GM12864 (cell line): Measurements from ENCODE around the gene SMC5.

ENCODE experiments used
- DNase-seq: peaks from one replicate; pipeline ENCODE4 v3.0.0-alpha.2; 2011; ENCODE audit warnings: low read depth
- H3K4me3 ChIP-seq: 2 replicates; pipeline ENCODE4 v1.5.1; 2011; ENCODE audit warnings: mild to moderate bottlenecking, low read depth, low read length, control low read depth
- TF ChIP-seq, protein P1 (sequence below): IDR thresholded peaks from 2 replicates; pipeline ENCODE4 v1.5.1; 2011; ENCODE audit warnings: low read depth, mild to moderate bottlenecking, moderate library complexity, low read length, control low read depth, inconsistent platforms; ENCODE audit errors: missing control alignments

SMC5 gene

DNA sequence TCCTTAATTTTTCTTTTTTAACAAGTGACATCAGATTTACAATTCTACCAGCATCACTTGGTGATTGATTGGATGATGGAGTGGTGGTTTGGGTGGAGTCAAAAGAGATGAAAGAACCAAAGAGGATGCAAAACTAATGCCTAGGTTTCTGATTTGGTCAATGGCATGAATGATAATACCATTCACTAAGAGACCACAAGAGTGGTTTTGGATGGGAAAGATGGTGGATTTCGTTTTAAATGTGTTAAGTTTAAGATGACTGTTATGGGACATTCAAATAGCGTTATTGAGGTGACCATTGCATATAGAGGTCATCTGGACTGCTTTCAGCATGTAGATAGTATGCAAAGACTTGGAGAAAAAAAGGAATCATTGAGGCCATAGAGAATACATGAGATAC is 3.6 kb downstream of the SMC5 start:
- no peak overlapping the region for H3K4me3 ChIP-seq
- TF ChIP-seq, protein P1, sequence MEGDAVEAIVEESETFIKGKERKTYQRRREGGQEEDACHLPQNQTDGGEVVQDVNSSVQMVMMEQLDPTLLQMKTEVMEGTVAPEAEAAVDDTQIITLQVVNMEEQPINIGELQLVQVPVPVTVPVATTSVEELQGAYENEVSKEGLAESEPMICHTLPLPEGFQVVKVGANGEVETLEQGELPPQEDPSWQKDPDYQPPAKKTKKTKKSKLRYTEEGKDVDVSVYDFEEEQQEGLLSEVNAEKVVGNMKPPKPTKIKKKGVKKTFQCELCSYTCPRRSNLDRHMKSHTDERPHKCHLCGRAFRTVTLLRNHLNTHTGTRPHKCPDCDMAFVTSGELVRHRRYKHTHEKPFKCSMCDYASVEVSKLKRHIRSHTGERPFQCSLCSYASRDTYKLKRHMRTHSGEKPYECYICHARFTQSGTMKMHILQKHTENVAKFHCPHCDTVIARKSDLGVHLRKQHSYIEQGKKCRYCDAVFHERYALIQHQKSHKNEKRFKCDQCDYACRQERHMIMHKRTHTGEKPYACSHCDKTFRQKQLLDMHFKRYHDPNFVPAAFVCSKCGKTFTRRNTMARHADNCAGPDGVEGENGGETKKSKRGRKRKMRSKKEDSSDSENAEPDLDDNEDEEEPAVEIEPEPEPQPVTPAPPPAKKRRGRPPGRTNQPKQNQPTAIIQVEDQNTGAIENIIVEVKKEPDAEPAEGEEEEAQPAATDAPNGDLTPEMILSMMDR: no peak
- DNase-seq: no peak

DNA sequence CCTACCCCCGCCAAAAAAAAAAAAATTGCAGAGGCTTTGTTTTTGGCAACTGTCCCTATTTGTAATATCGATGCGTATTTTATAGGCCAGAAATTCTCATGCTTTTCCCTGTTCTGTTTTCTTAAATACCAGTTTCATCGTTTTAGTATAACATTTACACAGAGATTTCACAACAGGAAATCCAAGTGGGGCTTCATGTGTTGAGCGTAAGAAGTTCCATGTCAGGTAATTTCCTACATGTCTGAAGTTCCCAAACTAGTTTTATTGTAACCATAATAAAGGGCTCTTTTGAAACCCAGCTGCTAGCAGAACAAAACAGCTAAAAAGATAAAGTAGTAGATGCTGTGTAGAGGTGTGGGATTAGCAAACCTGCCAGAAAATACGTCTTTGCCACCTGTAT is 4.2 kb downstream of the SMC5 start:
- DNase-seq: no peak
- no peak overlapping the region for H3K4me3 ChIP-seq
- TF ChIP-seq, protein P1: no peak

DNA sequence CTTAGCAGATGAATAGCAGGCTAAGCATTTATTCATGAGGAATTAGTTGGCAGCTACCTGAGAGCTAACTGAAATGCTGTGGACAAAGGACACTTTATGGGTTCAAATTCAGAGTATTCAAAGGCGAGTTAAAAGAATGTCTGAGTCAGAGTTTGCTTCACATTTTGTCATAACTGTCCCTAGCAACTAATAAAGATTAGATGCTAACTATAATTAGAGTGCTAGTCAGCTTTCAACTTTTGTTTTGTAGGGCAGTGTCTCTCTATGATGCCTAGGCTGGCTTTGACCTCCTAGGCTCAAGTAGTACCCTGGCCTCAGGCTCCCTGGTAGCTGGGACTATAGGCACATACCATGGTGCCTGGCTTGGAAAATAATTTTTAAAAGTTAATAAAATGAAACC is 4.6 kb downstream of the SMC5 start:
- no peak for DNase-seq
- TF ChIP-seq, protein P1: no peak
- no peak overlapping the region for H3K4me3 ChIP-seq

DNA sequence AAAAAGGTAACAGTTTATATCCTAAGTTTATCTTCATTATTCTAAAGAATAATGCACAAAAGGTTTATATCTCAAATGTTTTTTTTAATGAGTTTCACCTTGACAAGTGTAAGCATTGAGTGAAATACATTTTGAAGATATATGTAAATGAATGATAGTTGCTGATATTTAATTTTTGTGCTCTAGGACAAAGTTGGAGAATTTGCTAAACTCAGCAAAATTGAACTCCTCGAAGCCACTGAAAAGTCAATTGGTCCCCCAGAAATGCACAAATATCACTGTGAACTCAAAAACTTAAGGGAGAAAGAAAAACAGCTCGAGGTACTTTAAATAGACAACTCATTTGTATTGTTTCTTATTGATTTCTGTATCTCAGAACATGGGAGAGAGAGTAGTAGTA is 19.5 kb downstream of the SMC5 start:
- no peak overlapping the region for H3K4me3 ChIP-seq
- DNase-seq: no peak
- TF ChIP-seq, protein P1: no peak

DNA sequence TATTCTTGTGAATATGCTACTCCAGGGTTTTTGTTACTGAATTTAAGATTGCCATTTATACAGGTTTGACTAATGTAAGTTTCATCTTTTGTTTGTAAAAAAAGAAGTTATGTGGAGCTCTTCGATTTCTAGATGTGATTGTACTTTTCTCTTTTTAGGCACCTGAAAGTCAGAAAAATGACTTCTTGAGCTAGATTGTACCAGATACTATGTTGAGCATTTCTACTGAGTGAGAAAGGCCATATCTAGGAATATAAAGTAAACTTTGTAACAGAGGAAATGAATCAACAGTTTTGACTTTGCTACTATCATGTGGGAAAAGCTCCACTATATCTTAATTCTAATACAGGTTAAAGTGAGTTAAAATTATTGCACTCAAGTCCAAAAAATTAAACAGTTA is 25.1 kb downstream of the SMC5 start:
- no peak overlapping the region for H3K4me3 ChIP-seq
- no peak for DNase-seq
- TF ChIP-seq, protein P1: no peak

DNA sequence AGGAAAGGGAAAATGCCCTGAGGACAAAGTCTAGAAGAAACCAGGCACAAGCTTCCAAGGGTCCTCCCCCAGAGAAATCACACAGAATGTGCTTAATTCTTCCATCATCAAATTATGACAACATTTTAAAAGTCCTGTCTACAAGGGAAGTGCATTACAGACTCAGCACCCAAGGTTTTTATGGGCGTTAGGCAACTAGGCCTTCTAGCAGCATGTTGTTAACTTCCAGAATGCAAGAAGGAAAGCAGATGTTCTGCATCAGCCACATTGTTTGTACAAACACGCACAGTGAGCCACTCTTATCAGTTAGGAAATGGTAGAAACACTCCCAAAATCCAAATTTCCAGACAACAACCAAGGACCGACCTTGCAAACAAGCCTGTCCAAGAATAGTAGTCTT is 26.5 kb downstream of the SMC5 start:
- TF ChIP-seq, protein P1: no peak
- DNase-seq: no peak
- H3K4me3 ChIP-seq: no peak overlapping the region

DNA sequence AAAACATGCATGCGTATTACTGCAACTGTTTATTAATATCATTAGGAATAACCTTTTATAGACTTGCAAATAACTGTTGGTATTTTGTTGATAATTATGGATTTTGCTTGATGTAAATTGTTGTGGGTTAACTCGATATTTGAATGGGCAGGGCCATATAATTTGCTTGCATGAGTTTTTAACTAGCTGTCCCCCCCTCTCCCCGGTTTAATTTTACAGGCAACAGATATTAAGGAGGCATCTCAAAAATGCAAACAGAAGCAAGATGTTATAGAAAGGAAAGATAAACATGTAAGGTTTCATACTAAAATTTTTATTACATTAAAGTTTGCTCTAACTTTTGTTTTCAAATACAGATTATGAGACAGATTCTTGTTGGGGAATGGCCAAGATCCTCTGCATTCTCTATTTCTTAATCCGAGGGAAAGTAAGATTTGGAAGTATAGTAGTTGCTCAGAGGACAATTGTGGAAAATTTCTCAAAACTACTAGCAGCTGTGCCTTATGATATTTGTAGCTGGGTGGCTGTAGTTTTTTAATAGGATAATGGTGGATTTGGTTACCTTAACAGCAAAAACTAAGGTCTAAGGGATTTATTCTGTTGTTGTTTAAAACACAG is 27.3 kb downstream of the SMC5 start:
- no peak for DNase-seq
- TF ChIP-seq, protein P1: no peak
- H3K4me3 ChIP-seq: no peak overlapping the region
